ENCODE measurements around the gene FLVCR1.
"Not testable (repeated sequence)": the region's sequence is repeated elsewhere in the genome, so short reads cannot be mapped to it uniquely, and the experiment has no call there.

Gene FLVCR1

GRCh38 chr1:212860713-212861581 is 2.9 kb downstream of the FLVCR1 start:
- DNase-seq (ENCODE audit: low read depth in 2 of 2): no peak

- no peak for DNase-seq (ENCODE audit: low read depth in 2 of 2)
Observed at GRCh38 chr1:212862111-212862690, 4.1 kb downstream of the FLVCR1 start.

- DNase-seq (ENCODE audit: low read depth in 2 of 2): not testable (repeated sequence)
Observed at GRCh38 chr1:212863345-212863744, 5.3 kb downstream of the FLVCR1 start.

GRCh38 chr1:212864201-212864600 is 6.1 kb downstream of the FLVCR1 start:
- DNase-seq (ENCODE audit: low read depth in 2 of 2): no peak

GRCh38 chr1:212867192-212867591 is 9.1 kb downstream of the FLVCR1 start:
- DNase-seq (ENCODE audit: low read depth in 2 of 2): no peak

GRCh38 chr1:212871976-212872375 is 13.9 kb downstream of the FLVCR1 start:
- DNase-seq (ENCODE audit: low read depth in 2 of 2): no peak

GRCh38 chr1:212873518-212873917 is 15.4 kb downstream of the FLVCR1 start:
- no peak for DNase-seq (ENCODE audit: low read depth in 2 of 2)

GRCh38 chr1:212878418-212878817 is 20.3 kb downstream of the FLVCR1 start:
- no peak for DNase-seq (ENCODE audit: low read depth in 2 of 2)

GRCh38 chr1:212879947-212880690 is 22.0 kb downstream of the FLVCR1 start:
- no peak for DNase-seq (ENCODE audit: low read depth in 2 of 2)

- no peak for DNase-seq (ENCODE audit: low read depth in 2 of 2)
Observed at GRCh38 chr1:212884592-212884991, 26.5 kb downstream of the FLVCR1 start.

GRCh38 chr1:212892108-212892507 is 34.0 kb downstream of the FLVCR1 start:
- DNase-seq (ENCODE audit: low read depth in 2 of 2): no peak

GRCh38 chr1:212899845-212900244 is 41.8 kb downstream of the FLVCR1 start:
- DNase-seq (ENCODE audit: low read depth in 2 of 2): no peak

GRCh38 chr1:212901290-212901689 is 43.2 kb downstream of the FLVCR1 start:
- no peak for DNase-seq (ENCODE audit: low read depth in 2 of 2)

GRCh38 chr1:212902054-212902453 is 44.0 kb downstream of the FLVCR1 start:
- DNase-seq (ENCODE audit: low read depth in 2 of 2): no peak

- DNase-seq (ENCODE audit: low read depth in 2 of 2): no peak
Observed at GRCh38 chr1:212903664-212904063, 45.6 kb downstream of the FLVCR1 start.

GRCh38 chr1:212908071-212908470 is 50.0 kb downstream of the FLVCR1 start:
- DNase-seq (ENCODE audit: low read depth in 2 of 2): not testable (repeated sequence)

- no peak for DNase-seq (ENCODE audit: low read depth in 2 of 2)
Observed at GRCh38 chr1:212908971-212909370, 50.9 kb downstream of the FLVCR1 start.

- no peak for DNase-seq (ENCODE audit: low read depth in 2 of 2)
Observed at GRCh38 chr1:212909652-212910063, 51.6 kb downstream of the FLVCR1 start.

- not testable (repeated sequence) for DNase-seq (ENCODE audit: low read depth in 2 of 2)
Observed at GRCh38 chr1:212910213-212910612, 52.1 kb downstream of the FLVCR1 start.

GRCh38 chr1:212913638-212914037 is 55.6 kb downstream of the FLVCR1 start:
- DNase-seq (ENCODE audit: low read depth in 2 of 2): not testable (repeated sequence)

- not testable (repeated sequence) for DNase-seq (ENCODE audit: low read depth in 2 of 2)
Observed at GRCh38 chr1:212914110-212914509, 56.0 kb downstream of the FLVCR1 start.

- no peak for DNase-seq (ENCODE audit: low read depth in 2 of 2)
Observed at GRCh38 chr1:212914789-212915188, 56.7 kb downstream of the FLVCR1 start.

Measured in stimulated activated CD4-positive, alpha-beta T cell treated with anti-CD3 and anti-CD28 coated beads, Interleukin-1b, Interleukin-23, amount 100 ng/mL, for 4 hours (primary cell).